Astrocyte of the spinal cord (primary cell): Measurements from ENCODE around the gene GFOD1.

ENCODE experiments used
- DNase-seq: peaks from one replicate; pipeline ENCODE4 v3.0.0; 2011; ENCODE audit warnings: low read depth, low spot score
- H3K4me3 ChIP-seq: 2 replicates; pipeline ENCODE4 v1.5.1; 2011; ENCODE audit warnings: low read depth, mild to moderate bottlenecking, low read length, moderate library complexity
- CTCF ChIP-seq: IDR thresholded peaks from 2 replicates; pipeline ENCODE4 v1.5.1; 2012; ENCODE audit warnings: low read depth, mild to moderate bottlenecking, low read length, inconsistent platforms
- in situ Hi-C: cut with HindIII; loops from 2 replicates; pipeline ENCODE4 v1.10.0; 2017; ENCODE audit warnings: low sequenced_read_pairs

Gene GFOD1

GRCh38 chr6:13412211-13412610, 75.2 kb downstream of the GFOD1 start:
- in situ Hi-C loops: no loop called here
- no peak for TF ChIP-seq CTCF
- no peak overlapping the region for H3K4me3 ChIP-seq
- no peak for DNase-seq

- no peak overlapping the region for H3K4me3 ChIP-seq
- no peak for DNase-seq
- TF ChIP-seq CTCF: no peak
- in situ Hi-C loops: no loop called here
These were observed 75.9 kb downstream of the GFOD1 start for GRCh38 chr6:13411484-13411883.

GRCh38 chr6:13409991-13410390, 77.4 kb downstream of the GFOD1 start:
- in situ Hi-C loops: no loop called here
- H3K4me3 ChIP-seq: no peak overlapping the region
- TF ChIP-seq CTCF: no peak
- no peak for DNase-seq

- H3K4me3 ChIP-seq: no peak overlapping the region
- TF ChIP-seq CTCF: no peak
- in situ Hi-C loops: no loop called here
- DNase-seq: peak; percentile 51
These were observed 79.4 kb downstream of the GFOD1 start for GRCh38 chr6:13407709-13408695.

- no peak overlapping the region for H3K4me3 ChIP-seq
- no peak for TF ChIP-seq CTCF
- in situ Hi-C loops: no loop called here
- DNase-seq: no peak
These were observed 80.1 kb downstream of the GFOD1 start for GRCh38 chr6:13407368-13407708.

- no peak for DNase-seq
- in situ Hi-C loops: no loop called here
- no peak overlapping the region for H3K4me3 ChIP-seq
- TF ChIP-seq CTCF: no peak
These were observed 80.6 kb downstream of the GFOD1 start for GRCh38 chr6:13406781-13407180.
